ENCODE data around the gene PDE2A. TPM values are rescaled to one million over a fixed set of nuclear protein-coding genes. Genes with fewer than 3 reads are reported as not detected.

PDE2A gene
- total RNA-seq, 4 donors from 2014 or later, result 54.0 to 339 (median 84.6) TPM

GRCh38 chr11:72541257-72541974 is 132.8 kb downstream of the PDE2A start:
- TF ChIP-seq, protein P1, sequence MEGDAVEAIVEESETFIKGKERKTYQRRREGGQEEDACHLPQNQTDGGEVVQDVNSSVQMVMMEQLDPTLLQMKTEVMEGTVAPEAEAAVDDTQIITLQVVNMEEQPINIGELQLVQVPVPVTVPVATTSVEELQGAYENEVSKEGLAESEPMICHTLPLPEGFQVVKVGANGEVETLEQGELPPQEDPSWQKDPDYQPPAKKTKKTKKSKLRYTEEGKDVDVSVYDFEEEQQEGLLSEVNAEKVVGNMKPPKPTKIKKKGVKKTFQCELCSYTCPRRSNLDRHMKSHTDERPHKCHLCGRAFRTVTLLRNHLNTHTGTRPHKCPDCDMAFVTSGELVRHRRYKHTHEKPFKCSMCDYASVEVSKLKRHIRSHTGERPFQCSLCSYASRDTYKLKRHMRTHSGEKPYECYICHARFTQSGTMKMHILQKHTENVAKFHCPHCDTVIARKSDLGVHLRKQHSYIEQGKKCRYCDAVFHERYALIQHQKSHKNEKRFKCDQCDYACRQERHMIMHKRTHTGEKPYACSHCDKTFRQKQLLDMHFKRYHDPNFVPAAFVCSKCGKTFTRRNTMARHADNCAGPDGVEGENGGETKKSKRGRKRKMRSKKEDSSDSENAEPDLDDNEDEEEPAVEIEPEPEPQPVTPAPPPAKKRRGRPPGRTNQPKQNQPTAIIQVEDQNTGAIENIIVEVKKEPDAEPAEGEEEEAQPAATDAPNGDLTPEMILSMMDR (IDR thresholded peaks at IDR 0.05), result no peak
- DNase-seq (ENCODE audit: low spot score) (no peak), ATAC-seq (ENCODE audit: low FRiP score) (no peak)

DNA sequence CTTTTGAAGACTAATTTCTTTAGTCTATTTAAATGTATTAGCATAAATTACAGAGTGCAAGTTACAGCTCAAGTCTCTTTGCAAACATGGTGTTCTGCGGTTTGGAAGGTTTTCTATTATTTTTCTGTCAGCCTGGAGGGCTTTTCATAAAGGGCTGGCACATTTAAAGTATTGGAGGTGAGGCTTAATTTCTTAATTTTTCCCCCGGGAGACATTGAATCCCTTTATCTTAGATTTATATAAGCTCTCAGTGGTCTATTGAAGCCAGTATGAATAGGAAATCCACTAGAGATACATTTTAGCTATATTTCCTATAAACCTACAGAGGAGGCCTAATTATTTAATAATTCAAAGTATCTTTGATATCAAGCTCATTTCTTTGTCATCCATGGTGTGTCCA is 137.2 kb downstream of the PDE2A start:
- TF ChIP-seq, protein P1 (IDR thresholded peaks at IDR 0.05), result no peak
- no peak for DNase-seq (ENCODE audit: low spot score)
- no peak for ATAC-seq (ENCODE audit: low FRiP score)

GRCh38 chr11:72535194-72535547 is 139.1 kb downstream of the PDE2A start:
- no peak for ATAC-seq (ENCODE audit: low FRiP score)
- no peak for DNase-seq (ENCODE audit: low spot score)
- TF ChIP-seq, protein P1 (IDR thresholded peaks at IDR 0.05), result no peak

DNA sequence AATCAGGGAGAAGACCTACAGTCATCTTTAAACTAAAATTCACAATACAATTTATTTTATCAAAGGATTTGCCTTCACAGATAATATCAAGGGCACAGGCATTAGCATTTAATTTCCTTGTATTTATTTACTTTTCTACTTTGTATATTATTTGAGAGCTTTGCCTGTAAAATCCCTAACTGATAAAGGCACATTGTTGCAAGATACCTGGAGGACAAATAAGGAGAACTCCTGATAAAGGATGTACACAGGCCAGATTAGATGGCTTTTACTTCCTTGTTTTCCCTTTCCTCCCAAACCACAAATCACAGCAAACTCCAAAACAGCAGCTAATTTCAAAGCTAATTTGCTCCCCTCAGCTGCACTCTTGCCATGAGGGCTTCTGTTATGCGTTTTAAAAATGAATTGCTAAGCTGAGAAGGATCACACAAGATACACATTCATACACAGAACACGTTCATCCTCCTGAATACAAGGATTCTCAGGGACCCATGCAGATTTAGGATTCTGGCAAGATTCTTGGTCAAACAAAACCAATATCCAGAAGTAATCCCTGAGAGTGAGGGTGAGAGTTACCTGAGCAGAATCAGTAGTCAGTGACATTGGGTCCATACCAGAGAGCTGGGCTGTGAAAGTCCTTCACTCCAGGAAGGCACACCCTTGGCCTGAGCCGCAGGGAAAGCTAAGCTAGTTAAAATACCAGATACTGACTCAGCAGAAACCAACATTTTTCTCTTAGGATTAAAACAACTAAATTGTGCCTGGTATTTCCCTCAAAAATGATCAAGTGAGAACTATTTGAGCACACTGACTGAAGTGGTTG is 139.6 kb downstream of the PDE2A start:
- TF ChIP-seq, protein P1 (IDR thresholded peaks at IDR 0.05), result no peak
- no peak for ATAC-seq (ENCODE audit: low FRiP score)
- DNase-seq (ENCODE audit: low spot score), result no peak

DNA sequence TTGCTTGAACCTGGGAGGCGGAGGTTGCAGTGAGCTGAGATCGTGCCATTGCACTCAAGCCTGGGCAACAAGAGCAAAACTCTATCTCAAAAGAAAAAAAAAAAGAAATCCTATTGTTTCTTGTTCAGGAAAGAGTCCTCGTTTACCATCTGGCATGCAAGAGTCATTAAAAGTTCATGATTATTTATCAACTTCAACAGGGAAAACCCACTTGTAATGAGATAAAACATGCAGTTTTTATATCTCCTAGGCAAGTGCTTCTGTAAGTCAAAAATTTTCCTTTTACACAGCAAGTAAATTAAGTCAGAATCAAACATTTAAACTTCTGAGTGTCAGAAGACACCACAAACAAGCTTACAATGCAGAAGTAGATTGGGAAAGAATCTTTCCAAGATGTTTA is 145.2 kb downstream of the PDE2A start:
- TF ChIP-seq, protein P1 (IDR thresholded peaks at IDR 0.05), result no peak
- ATAC-seq (ENCODE audit: low FRiP score) (no peak), DNase-seq (ENCODE audit: low spot score) (no peak)

- no peak for ATAC-seq (ENCODE audit: low FRiP score)
- DNase-seq (ENCODE audit: low spot score), result no peak
- TF ChIP-seq, protein P1 (IDR thresholded peaks at IDR 0.05), result no peak
Measured at GRCh38 chr11:72528121-72528520, 146.1 kb downstream of the PDE2A start.

Small RNA genes lying within 50 kb of the gene (small RNA-seq; reads per million reads assigned to genes)
- gene MIR139, result 46.0 reads per million, percentile 95 among the genes with 10 or more reads in this experiment
- gene RNU7-105P, result not detected

Other genes with a start within 250 kb of the PDE2A start
- 10 to 100 TPM; 24.7 to 29.0 (median 26.3) TPM for gene CLPB, start 239.9 kb downstream of the PDE2A start, total RNA-seq
- 100 to 1,000 TPM; 112 to 204 (median 123) TPM for gene ARAP1, start 78.0 kb upstream of the PDE2A start, total RNA-seq
- 10 to 100 TPM; 10.9 to 20.6 (median 15.4) TPM for gene STARD10, start 119.6 kb upstream of the PDE2A start, total RNA-seq
- gene ATG16L2, start 140.0 kb upstream of the PDE2A start, total RNA-seq, result 10 to 100 TPM; 15.5 to 81.0 (median 26.7) TPM

All from omental fat pad (tissue), 4 donors.